H1 (cell line): ENCODE data around the gene CORO7. TPM values are rescaled to one million over a fixed set of nuclear protein-coding genes. Genes with fewer than 3 reads are reported as not detected.

Experiments used
- CTCF ChIA-PET: fragments of 300-600 bp; sonication (Branson Sonifier 250); formaldehyde crosslinking; loops from one replicate; lab custom pipeline; 2021; ENCODE audit not compliant: partially characterized antibody; lab: Charles Lee
- POLR2A ChIA-PET: fragments of 300-600 bp; sonication (Branson Sonifier 250); formaldehyde crosslinking; loops from one replicate; lab custom pipeline; 2021; ENCODE audit warnings: inconsistent platforms; ENCODE audit not compliant: partially characterized antibody; lab: Charles Lee
- DNase-seq, 2 experiments: peaks; one replicate each; pipeline versions ENCODE4 v3.0.0 to v3.0.0-alpha.2; 2010 to 2022; ENCODE audit warnings: low spot score in 2 of 2, low read depth in 1 of 2, mixed read lengths in 1 of 2
- FAIRE-seq: peaks from 2 replicates; lab custom pipeline; 2011; peaks lifted over from hg19 to GRCh38; lab: Jason Lieb, UNC
- H2AFZ ChIP-seq: 2 replicates; pipeline ENCODE4 v1.8.1; 2012; ENCODE audit warnings: low read length, inconsistent platforms
- H2AK5ac ChIP-seq: 2 replicates; pipeline ENCODE4 v1.6.1; 2013; ENCODE audit warnings: low read depth, low read length
- H2BK120ac ChIP-seq: replicated peaks from 2 replicates; pipeline ENCODE3; 2013; ENCODE audit warnings: low read depth, low read length, inconsistent platforms
- H2BK12ac ChIP-seq: 2 replicates; pipeline ENCODE4 v1.6.1; 2013; ENCODE audit warnings: low read depth, low read length
- H2BK15ac ChIP-seq: 2 replicates; pipeline ENCODE4 v1.6.1; 2013; ENCODE audit warnings: low read length
- H2BK20ac ChIP-seq: 2 replicates; pipeline ENCODE4 v1.6.1; 2013; ENCODE audit warnings: low read length
- H2BK5ac ChIP-seq: 2 replicates; pipeline ENCODE4 v1.6.1; 2013; ENCODE audit warnings: low read depth, low read length
- H3K14ac ChIP-seq: 2 replicates; pipeline ENCODE4 v1.6.1; 2013; ENCODE audit warnings: inconsistent platforms; ENCODE audit not compliant: insufficient read length
- H3K18ac ChIP-seq: 2 replicates; pipeline ENCODE4 v1.6.1; 2013; ENCODE audit warnings: low read length; ENCODE audit errors: extremely low read depth
- H3K23ac ChIP-seq: 2 replicates; pipeline ENCODE4 v1.6.1; 2013; ENCODE audit warnings: inconsistent platforms; ENCODE audit not compliant: insufficient read length
- H3K23me2 ChIP-seq: 2 replicates; pipeline ENCODE4 v1.6.1; 2013; ENCODE audit warnings: low read depth, low read length
- H3K27ac ChIP-seq: 2 replicates; pipeline ENCODE4 v1.6.1; 2011; ENCODE audit warnings: low read depth, low read length, inconsistent platforms
- H3K27me3 ChIP-seq, 4 experiments: replicated peaks in 1 of 4; 1 replicate in 1 of 4; 2 replicates in 3 of 4; pipeline versions ENCODE4 v1.6.1 to v1.8.1; 2011 to 2013; ENCODE audit warnings: low read length in 3 of 4, mild to moderate bottlenecking in 3 of 4, inconsistent platforms in 2 of 4, mixed read lengths in 2 of 4, moderate library complexity in 1 of 4; ENCODE audit not compliant: control insufficient read depth in 3 of 4, insufficient read depth in 3 of 4; ENCODE audit errors: extremely low read depth in 1 of 4
- H3K36me3 ChIP-seq, 4 experiments: 2 replicates each; pipeline versions ENCODE4 v1.6.1 to v1.8.1; 2011 to 2013; ENCODE audit warnings: mild to moderate bottlenecking in 4 of 4, low read length in 3 of 4, moderate library complexity in 2 of 4, control low read depth in 1 of 4, inconsistent platforms in 1 of 4; ENCODE audit not compliant: insufficient read depth in 4 of 4, control insufficient read depth in 2 of 4
- H3K4ac ChIP-seq: replicated peaks from 2 replicates; pipeline ENCODE3; 2013; ENCODE audit warnings: low read length, low read depth, mixed read lengths, inconsistent platforms; ENCODE audit not compliant: insufficient read length
- H3K4me1 ChIP-seq, 4 experiments: replicated peaks in 1 of 4; 1 replicate in 1 of 4; 2 replicates in 3 of 4; pipeline versions ENCODE4 v1.6.1 to v1.8.1; 2011 to 2013; ENCODE audit warnings: low read length in 3 of 4, inconsistent platforms in 2 of 4, mixed read lengths in 1 of 4; ENCODE audit not compliant: insufficient read depth in 4 of 4, control insufficient read depth in 3 of 4
- H3K4me2 ChIP-seq, 2 experiments: 2 replicates each; pipeline versions ENCODE4 v1.6.1 to v1.8.1; 2011 to 2013; ENCODE audit warnings: low read depth in 2 of 2, low read length in 2 of 2, control low read depth in 1 of 2, inconsistent platforms in 1 of 2, mild to moderate bottlenecking in 1 of 2; ENCODE audit not compliant: insufficient read depth in 1 of 2
- H3K4me3 ChIP-seq, 4 experiments: fragments of 200-600, 300-600 bp in 1 of 4; sonication (generic), shearing (Covaris generic), sonication (Bioruptor Twin) in 1 of 4; 2 replicates each; pipeline versions ENCODE4 v1.5.1 to v1.8.1; 2011 to 2016; ENCODE audit warnings: low read length in 4 of 4, low read depth in 3 of 4, control low read depth in 2 of 4, inconsistent platforms in 2 of 4, mild to moderate bottlenecking in 2 of 4, mixed read lengths in 1 of 4, moderate library complexity in 1 of 4; ENCODE audit not compliant: insufficient read depth in 2 of 4; ENCODE audit errors: extremely low read depth in 1 of 4
- H3K56ac ChIP-seq: replicated peaks from 2 replicates; pipeline ENCODE3; 2013; ENCODE audit warnings: low read depth, mild to moderate bottlenecking, mixed read lengths, low read length, inconsistent platforms; ENCODE audit not compliant: insufficient read length
- H3K79me1 ChIP-seq: 2 replicates; pipeline ENCODE4 v1.6.1; 2013; ENCODE audit warnings: low read depth, low read length, control low read depth
- H3K79me2 ChIP-seq, 2 experiments: 2 replicates each; pipeline versions ENCODE4 v1.6.1 to v1.8.1; 2012 to 2013; ENCODE audit warnings: low read length in 2 of 2, mild to moderate bottlenecking in 2 of 2, inconsistent platforms in 1 of 2; ENCODE audit not compliant: insufficient read depth in 2 of 2, control insufficient read depth in 1 of 2
- H3K9ac ChIP-seq, 4 experiments: replicated peaks in 1 of 4; 1 replicate in 1 of 4; 2 replicates in 3 of 4; pipeline versions ENCODE4 v1.6.1 to v1.8.1; 2011 to 2013; ENCODE audit warnings: low read depth in 3 of 4, low read length in 3 of 4, control low read depth in 2 of 4, mild to moderate bottlenecking in 2 of 4, moderate library complexity in 2 of 4, inconsistent platforms in 1 of 4; ENCODE audit errors: extremely low read depth in 1 of 4
- H3K9me3 ChIP-seq, 2 experiments: 2 replicates each; pipeline versions ENCODE4 v1.6.1 to v1.8.1; 2012 to 2013; ENCODE audit warnings: mild to moderate bottlenecking in 2 of 2, moderate library complexity in 2 of 2, control low read depth in 1 of 2, inconsistent platforms in 1 of 2, low read depth in 1 of 2, low read length in 1 of 2, mixed read lengths in 1 of 2; ENCODE audit not compliant: insufficient read depth in 2 of 2
- H4K20me1 ChIP-seq, 2 experiments: replicated peaks in 1 of 2; 2 replicates each; pipeline versions ENCODE3 to v1.8.1; 2011 to 2013; ENCODE audit warnings: inconsistent platforms in 2 of 2, low read length in 2 of 2, mild to moderate bottlenecking in 1 of 2; ENCODE audit not compliant: insufficient read depth in 2 of 2, control insufficient read depth in 1 of 2
- H4K5ac ChIP-seq: 2 replicates; pipeline ENCODE4 v1.6.1; 2013; ENCODE audit warnings: low read length, low read depth, mixed read lengths, inconsistent platforms; ENCODE audit not compliant: insufficient read length
- H4K8ac ChIP-seq: 2 replicates; pipeline ENCODE4 v1.8.0; 2013; ENCODE audit warnings: mild to moderate bottlenecking, moderate library complexity, low read length, inconsistent platforms; ENCODE audit not compliant: insufficient read depth; ENCODE audit errors: extremely low read depth
- H4K91ac ChIP-seq: replicated peaks from 2 replicates; pipeline ENCODE3; 2013; ENCODE audit warnings: low read length, mixed read lengths, inconsistent platforms; ENCODE audit not compliant: insufficient read length
- CEBPB ChIP-seq: IDR thresholded peaks from 2 replicates; pipeline ENCODE4 v1.6.1; 2012; ENCODE audit warnings: low read depth, low read length
- GABPA ChIP-seq: IDR thresholded peaks from 2 replicates; pipeline ENCODE4 v1.6.1; 2011; ENCODE audit warnings: mild to moderate bottlenecking, low read length, moderate library complexity, borderline replicate concordance; ENCODE audit not compliant: insufficient read depth
- GTF2F1 ChIP-seq: IDR thresholded peaks from 2 replicates; pipeline ENCODE4 v1.6.1; 2012; ENCODE audit warnings: low read depth, low read length, improper control_type of control experiment, borderline replicate concordance
- JUN ChIP-seq: IDR thresholded peaks from 2 replicates; pipeline ENCODE4 v1.6.1; 2011; ENCODE audit warnings: low read depth, mild to moderate bottlenecking, improper control_type of control experiment, low read length
- JUND ChIP-seq: IDR thresholded peaks from 2 replicates; pipeline ENCODE4 v1.6.1; 2011; ENCODE audit warnings: mild to moderate bottlenecking, improper control_type of control experiment, low read length
- MAFK ChIP-seq: IDR thresholded peaks from 2 replicates; pipeline ENCODE4 v1.6.1; 2012; ENCODE audit warnings: low read depth, mild to moderate bottlenecking, improper control_type of control experiment, low read length
- PHF8 ChIP-seq: fragments of 200-600 bp; sonication (generic); conservative IDR thresholded peaks from 2 replicates; pipeline ENCODE4 v1.7.1; 2012; ENCODE audit warnings: low read depth, mild to moderate bottlenecking, inconsistent platforms, low read length, moderate library complexity
- POLR2A ChIP-seq, 2 experiments: IDR thresholded peaks; 1 replicate in 1 of 2; 2 replicates in 1 of 2; pipeline ENCODE4 v1.6.1; 2011; ENCODE audit warnings: low read depth in 2 of 2, low read length in 2 of 2, mild to moderate bottlenecking in 2 of 2; ENCODE audit errors: control extremely low read depth in 1 of 2
- POU5F1 ChIP-seq: IDR thresholded peaks from 2 replicates; pipeline ENCODE4 v1.6.1; 2011; ENCODE audit warnings: low read depth, mild to moderate bottlenecking, low read length, moderate library complexity
- RXRA ChIP-seq: IDR thresholded peaks from 2 replicates; pipeline ENCODE4 v1.6.1; 2011; ENCODE audit warnings: low read depth, mild to moderate bottlenecking, low read length, moderate library complexity; ENCODE audit not compliant: insufficient read depth
- SIRT6 ChIP-seq: IDR thresholded peaks from one replicate; pipeline ENCODE4 v1.7.1; 2012; ENCODE audit warnings: low read length, inconsistent platforms
- SIX5 ChIP-seq: IDR thresholded peaks from 2 replicates; pipeline ENCODE4 v1.6.1; 2011; ENCODE audit warnings: mild to moderate bottlenecking, low read depth, low read length
- SP1 ChIP-seq: IDR thresholded peaks from 2 replicates; pipeline ENCODE4 v1.6.1; 2011; ENCODE audit warnings: low read depth, low read length
- TCF12 ChIP-seq: IDR thresholded peaks from 2 replicates; pipeline ENCODE4 v1.6.1; 2011; ENCODE audit warnings: low read depth, mild to moderate bottlenecking, low read length
- WGBS, 2 experiments: shearing (Covaris generic) in 1 of 2; methylation state at CpG; one replicate each; pipeline versions ENCODE4 v1.1.6 to v1.1.7; 2013 to 2015; ENCODE audit warnings: low lambda C conversion rate in 2 of 2, mixed read lengths in 2 of 2, inconsistent platforms in 1 of 2, low coverage in 1 of 2, missing lambda C conversion rate in 1 of 2; ENCODE audit not compliant: insufficient replicate concordance in 2 of 2, insufficient coverage in 1 of 2, insufficient read length in 1 of 2; ENCODE audit errors: extremely low coverage in 1 of 2, missing lambda C conversion rate in 1 of 2; 5-methylcytosine and 5-hydroxymethylcytosine counted together
- polyA plus RNA-seq, 7 experiments: library from polyadenylated mRNA; depleted of rRNA in 3 of 7; stranded (reverse) in 5 of 7; unstranded in 2 of 7; fragments of >200 nt in 5 of 7; fragments of 200-250 nt in 2 of 7; gene quantifications; 1 replicate in 5 of 7; 2 replicates in 1 of 7; 4 replicates in 1 of 7; pipeline versions ENCODE4 v1.2.1 to v1.2.3, GENCODE V29; 2011 to 2013; ENCODE audit warnings: missing spikeins in 2 of 7, mixed read lengths in 2 of 7
- total RNA-seq: library from RNA; stranded (reverse); fragmentation: NEBNext Ultra II Directional; extraction: Animal tissue kit (Norgen Biotek cat#: 25700); gene quantifications from 2 replicates; pipeline ENCODE4 v1.2.1, GENCODE V29; 2021
- TF ChIP-seq, protein P1 (sequence below): IDR thresholded peaks from 2 replicates; pipeline ENCODE4 v1.6.1; 2011; ENCODE audit warnings: low read depth, mild to moderate bottlenecking, low read length; ENCODE audit not compliant: insufficient read depth

CORO7 gene
- total and polyA plus RNA-seq, 2 of the 8 experiments (the other 6 are each of a cell fraction or from before 2014, with no cell fraction given) = 25.2 to 29.8 TPM

DNA sequence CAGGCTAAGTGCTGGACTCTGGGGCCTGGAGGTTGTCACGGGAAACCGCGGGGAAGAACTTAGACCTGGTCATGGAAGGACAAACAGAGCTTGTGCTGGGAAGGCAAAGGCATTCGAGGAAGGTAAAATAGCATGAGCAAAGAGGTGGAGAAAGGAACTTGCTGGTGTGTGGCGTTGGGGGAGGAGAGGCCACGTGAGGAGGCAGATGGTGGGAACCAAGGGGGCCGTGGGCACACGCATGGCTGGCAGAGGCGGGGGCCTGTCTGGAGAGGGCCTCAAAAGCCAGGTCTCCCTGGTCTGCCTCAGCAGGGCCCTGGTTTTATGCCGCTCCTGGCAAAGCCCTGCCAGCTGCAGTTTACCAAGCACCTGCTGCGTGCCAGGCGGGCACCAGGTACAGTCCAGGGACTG, 15.3 kb downstream of the CORO7 start:
- DNase-seq = no peak
- Histone ChIP-seq H3K56ac (no peak overlapping the region), H3K36me3 (no peaks in the 10 kb centered on the region)
- TF ChIP-seq RXRA = no peak
- TF ChIP-seq CEBPB = no peak
- no peak for TF ChIP-seq POU5F1
- TF ChIP-seq GTF2F1 = no peak
- TF ChIP-seq MAFK = no peak
- no peak for TF ChIP-seq SIX5
- no peak for TF ChIP-seq PHF8
- no peak for TF ChIP-seq SP1
- TF ChIP-seq JUN = no peak
- no peak for TF ChIP-seq POLR2A (IDR thresholded peaks at IDR 0.05; ENCODE audit: control extremely low read depth in 1 of 2, low read depth in 2 of 2, low read length in 2 of 2)
- TF ChIP-seq TCF12 = no peak
- TF ChIP-seq, protein P1, sequence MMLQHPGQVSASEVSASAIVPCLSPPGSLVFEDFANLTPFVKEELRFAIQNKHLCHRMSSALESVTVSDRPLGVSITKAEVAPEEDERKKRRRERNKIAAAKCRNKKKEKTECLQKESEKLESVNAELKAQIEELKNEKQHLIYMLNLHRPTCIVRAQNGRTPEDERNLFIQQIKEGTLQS = no peak
- no peak for TF ChIP-seq SIRT6
- TF ChIP-seq GABPA = no peak
- no peak for TF ChIP-seq JUND

More for the DNA sequence above, 15.3 kb downstream of the CORO7 start:
- Histone ChIP-seq H3K4me2 (no peak overlapping the region), H2BK5ac (0 out of 2 replicates have a peak overlapping the region, but pooled peaks have one; percentile 16), H4K5ac (no peak overlapping the region), H2BK120ac (no peak overlapping the region), H2BK15ac (no peak overlapping the region), H3K9ac (no peak overlapping the region), H3K18ac (no peak overlapping the region), H3K27me3 (no peaks in the 10 kb centered on the region), H3K23ac (no peak overlapping the region), H2BK12ac (0 out of 2 replicates have a peak overlapping the region, but pooled peaks have one; percentile 60), H4K20me1 (peaks cover 0 to 3% of the 10 kb centered on the region in 2 experiments), H3K79me1 (no peaks in the 10 kb centered on the region), H3K4me3 (no peak overlapping the region), H2BK20ac (0 out of 2 replicates have a peak overlapping the region, but pooled peaks have one; percentile 32), H4K91ac (no peak overlapping the region), H4K8ac (no peak overlapping the region), H2AFZ (no peak overlapping the region), H3K9me3 (no peaks in the 10 kb centered on the region), H2AK5ac (no peak overlapping the region), H3K23me2 (no peaks in the 10 kb centered on the region), H3K4me1 (peaks cover 0 to 4% (median 2%) of the 10 kb centered on the region in 4 experiments; a peak in 3 of 7 replicates), H3K14ac (no peak overlapping the region), H3K79me2 (no peaks in the 10 kb centered on the region), H3K4ac (no peak overlapping the region), H3K27ac (no peak overlapping the region)
- FAIRE-seq = no peak
- POLR2A ChIA-PET = interaction anchor here (4.0 to 4.2 kb wide), 2 partner anchors 9 to 50 kb away, joined by 15 to 45 read pairs; partner anchors contain the start of gene PAM16
- 91% methylated on average over 11 of the region's 12 CpGs; no CpG with 5 or more reads in 1 of the 2 experiments for WGBS, 2 experiments
- CTCF ChIA-PET = interaction anchor here (0.8 to 17.2 kb wide), 8 partner anchors 14 to 139 kb away, joined by 3 to 659 read pairs (median 146); partner anchors contain the start of genes CORO7, PAM16 and VASN
